HFFc6 (cell line): Measurements from ENCODE around the gene RBM10. TPM values are rescaled to one million over a fixed set of nuclear protein-coding genes. Genes with fewer than 3 reads are reported as not detected.

Experiments used
- DNase-seq: peaks from one replicate; pipeline ENCODE4 v3.0.0-alpha.2; 2018
- H3K27ac Mint-ChIP-seq: 2 replicates; pipeline ENCODE4 v1.8.0; 2020; ENCODE audit warnings: mild to moderate bottlenecking, mixed read lengths
- H3K27me3 Mint-ChIP-seq: 2 replicates; pipeline ENCODE4 v1.8.0; 2021; ENCODE audit warnings: mild to moderate bottlenecking, moderate library complexity, mixed read lengths; ENCODE audit not compliant: insufficient read depth
- H3K36me3 Mint-ChIP-seq: 2 replicates; pipeline ENCODE4 v1.8.0; 2021; ENCODE audit warnings: low read depth, mixed read lengths
- H3K4me1 Mint-ChIP-seq: 2 replicates; pipeline ENCODE4 v1.8.0; 2020; ENCODE audit warnings: low read depth, mixed read lengths
- H3K4me3 Mint-ChIP-seq: 2 replicates; pipeline ENCODE4 v1.8.0; 2020; ENCODE audit warnings: mild to moderate bottlenecking, moderate library complexity, mixed read lengths
- H3K9me3 Mint-ChIP-seq: 2 replicates; pipeline ENCODE4 v1.8.0; 2020; ENCODE audit warnings: mild to moderate bottlenecking, mixed read lengths
- total RNA-seq, 6 experiments: library from RNA; stranded (reverse); fragmentation: NEBNext Ultra II Directional; extraction: Animal tissue kit (Norgen Biotek cat#: 25700); gene quantifications; 2 replicates in 1 of 6; 3 replicates in 5 of 6; pipeline ENCODE4 v1.2.3, GENCODE V29; 2021
- TF ChIP-seq, protein P1 (sequence below): fragments of 200-600 bp; sonication (generic); IDR thresholded peaks from 2 replicates; pipeline ENCODE4 v1.5.0; 2021; ENCODE audit warnings: antibody characterized with exemption, mild to moderate bottlenecking

RBM10 gene
- total RNA-seq, 6 experiments from 2014 or later = 38.8 to 44.3 (median 41.7) TPM

DNA sequence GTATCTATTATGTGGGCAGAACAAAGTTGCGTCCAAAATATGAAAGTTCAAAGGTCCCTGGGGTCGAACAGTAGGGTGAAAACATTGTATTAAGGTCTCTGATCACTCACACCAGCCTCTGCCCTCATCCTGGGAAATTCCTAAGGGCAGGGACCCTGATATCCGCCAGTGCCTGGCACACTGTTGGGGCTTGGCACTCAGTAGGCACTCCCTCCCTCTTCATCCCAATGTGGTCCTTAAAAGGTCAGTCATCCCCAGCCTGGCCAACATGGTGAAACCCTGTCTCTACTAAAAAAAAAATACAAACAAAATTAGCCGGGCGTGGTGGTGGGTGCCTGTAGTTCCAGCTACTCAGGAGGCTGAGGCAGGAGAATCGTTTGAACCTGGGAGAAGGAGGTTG is 6.8 kb upstream of the RBM10 start:
- H3K9me3 Mint-ChIP-seq = no peaks in the 10 kb centered on the region
- no peak overlapping the region for H3K4me3 Mint-ChIP-seq
- TF ChIP-seq, protein P1, sequence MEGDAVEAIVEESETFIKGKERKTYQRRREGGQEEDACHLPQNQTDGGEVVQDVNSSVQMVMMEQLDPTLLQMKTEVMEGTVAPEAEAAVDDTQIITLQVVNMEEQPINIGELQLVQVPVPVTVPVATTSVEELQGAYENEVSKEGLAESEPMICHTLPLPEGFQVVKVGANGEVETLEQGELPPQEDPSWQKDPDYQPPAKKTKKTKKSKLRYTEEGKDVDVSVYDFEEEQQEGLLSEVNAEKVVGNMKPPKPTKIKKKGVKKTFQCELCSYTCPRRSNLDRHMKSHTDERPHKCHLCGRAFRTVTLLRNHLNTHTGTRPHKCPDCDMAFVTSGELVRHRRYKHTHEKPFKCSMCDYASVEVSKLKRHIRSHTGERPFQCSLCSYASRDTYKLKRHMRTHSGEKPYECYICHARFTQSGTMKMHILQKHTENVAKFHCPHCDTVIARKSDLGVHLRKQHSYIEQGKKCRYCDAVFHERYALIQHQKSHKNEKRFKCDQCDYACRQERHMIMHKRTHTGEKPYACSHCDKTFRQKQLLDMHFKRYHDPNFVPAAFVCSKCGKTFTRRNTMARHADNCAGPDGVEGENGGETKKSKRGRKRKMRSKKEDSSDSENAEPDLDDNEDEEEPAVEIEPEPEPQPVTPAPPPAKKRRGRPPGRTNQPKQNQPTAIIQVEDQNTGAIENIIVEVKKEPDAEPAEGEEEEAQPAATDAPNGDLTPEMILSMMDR = no peak

DNA sequence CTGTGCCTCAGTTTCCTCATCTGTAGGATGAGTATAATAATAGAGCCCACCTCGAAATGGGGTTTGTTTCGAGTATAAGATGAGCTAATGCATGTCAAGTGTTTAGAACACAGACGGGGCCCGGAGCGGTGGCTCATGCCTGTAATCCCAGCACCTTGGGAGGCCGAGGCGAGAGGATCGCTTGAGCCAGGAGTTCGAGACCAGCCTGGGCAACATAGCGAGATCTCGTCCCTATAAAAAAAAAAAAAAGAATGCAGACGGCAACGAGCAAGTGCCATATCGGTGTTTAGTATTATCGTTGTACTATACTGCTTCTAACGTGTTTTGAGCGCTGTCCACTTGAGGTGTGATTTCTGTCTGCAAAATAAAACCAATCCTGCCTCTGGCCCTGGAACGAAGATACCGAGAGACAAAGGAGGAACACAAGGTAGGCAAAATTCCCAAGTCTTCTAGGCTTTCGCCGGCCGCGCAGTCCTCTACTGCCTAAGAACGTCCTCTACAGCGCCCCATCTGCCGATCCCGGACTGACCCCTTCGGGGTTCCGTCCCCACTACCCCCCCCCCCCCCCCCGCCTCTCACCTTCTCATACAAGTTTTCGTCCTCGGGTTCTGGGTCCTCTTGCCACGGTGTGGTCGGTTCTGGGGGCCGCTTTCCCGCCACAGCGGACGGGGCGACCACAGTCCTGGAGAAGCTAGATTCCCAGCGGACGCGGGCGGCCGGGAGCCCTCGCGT is 961 bp upstream of the RBM10 start:
- peaks cover 4% of the 10 kb centered on the region; the same call in 1 of the 2 replicates for H3K36me3 Mint-ChIP-seq
- TF ChIP-seq, protein P1 = no peak
- no peaks in the 10 kb centered on the region; the same call in 1 of the 2 replicates for H3K27me3 Mint-ChIP-seq
- peak overlapping the region; percentile 98 for H3K27ac Mint-ChIP-seq
- H3K9me3 Mint-ChIP-seq = no peaks in the 10 kb centered on the region
- H3K4me3 Mint-ChIP-seq = peak overlapping the region; percentile 99
- peaks cover 9% of the 10 kb centered on the region for H3K4me1 Mint-ChIP-seq
- DNase-seq = no peak

More for the DNA sequence above, 6.8 kb upstream of the RBM10 start:
- Mint-ChIP-seq H3K36me3 (peaks cover 4% of the 10 kb centered on the region; the same call in 1 of the 2 replicates), H3K27me3 (no peaks in the 10 kb centered on the region), H3K4me1 (peaks cover 11% of the 10 kb centered on the region), H3K27ac (no peak overlapping the region)
- no peak for DNase-seq

DNA sequence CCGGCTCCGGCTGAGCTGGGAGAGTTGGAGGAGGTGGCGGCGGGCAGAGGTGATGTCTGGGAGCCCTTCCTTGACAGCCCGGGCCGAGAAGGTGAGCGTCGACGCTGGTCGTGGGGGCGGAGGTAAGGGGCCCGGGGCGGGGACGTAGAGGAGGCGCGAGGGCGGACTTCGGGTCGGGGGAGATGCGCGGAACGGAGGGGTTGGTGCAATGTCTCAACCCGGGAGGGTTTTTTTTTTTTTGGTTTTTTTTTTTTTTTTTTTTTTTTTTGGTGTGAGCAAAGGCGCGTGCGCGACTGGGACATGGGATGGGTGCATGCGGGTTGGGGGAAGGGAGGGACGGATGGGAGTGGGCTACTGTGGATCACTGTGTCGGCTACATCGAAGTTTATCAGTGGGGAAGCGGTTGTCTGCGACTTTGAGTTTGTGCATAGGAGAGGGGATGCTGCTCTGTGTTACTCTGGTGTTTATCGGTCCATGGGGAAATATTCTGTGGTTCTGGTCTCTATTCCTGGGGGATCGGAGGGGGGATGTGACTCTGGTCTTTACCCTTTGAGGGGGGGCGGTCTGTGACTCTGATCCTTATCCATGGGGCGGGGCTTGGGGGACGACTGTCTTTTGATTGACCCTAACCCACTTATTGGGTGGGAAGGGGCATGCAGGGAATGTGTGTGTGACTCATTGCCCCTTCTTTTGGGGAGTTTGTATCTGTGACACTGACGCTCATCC is 537 bp downstream of the RBM10 start:
- peaks cover 4% of the 10 kb centered on the region; the same call in 1 of the 2 replicates for H3K36me3 Mint-ChIP-seq
- peak overlapping the region; percentile 98 for H3K27ac Mint-ChIP-seq
- H3K27me3 Mint-ChIP-seq = no peaks in the 10 kb centered on the region; the same call in 1 of the 2 replicates
- H3K9me3 Mint-ChIP-seq = no peaks in the 10 kb centered on the region
- H3K4me3 Mint-ChIP-seq = peak overlapping the region; percentile 99
- H3K4me1 Mint-ChIP-seq = peaks cover 9% of the 10 kb centered on the region
- DNase-seq = no peak
- TF ChIP-seq, protein P1 = no peak

DNA sequence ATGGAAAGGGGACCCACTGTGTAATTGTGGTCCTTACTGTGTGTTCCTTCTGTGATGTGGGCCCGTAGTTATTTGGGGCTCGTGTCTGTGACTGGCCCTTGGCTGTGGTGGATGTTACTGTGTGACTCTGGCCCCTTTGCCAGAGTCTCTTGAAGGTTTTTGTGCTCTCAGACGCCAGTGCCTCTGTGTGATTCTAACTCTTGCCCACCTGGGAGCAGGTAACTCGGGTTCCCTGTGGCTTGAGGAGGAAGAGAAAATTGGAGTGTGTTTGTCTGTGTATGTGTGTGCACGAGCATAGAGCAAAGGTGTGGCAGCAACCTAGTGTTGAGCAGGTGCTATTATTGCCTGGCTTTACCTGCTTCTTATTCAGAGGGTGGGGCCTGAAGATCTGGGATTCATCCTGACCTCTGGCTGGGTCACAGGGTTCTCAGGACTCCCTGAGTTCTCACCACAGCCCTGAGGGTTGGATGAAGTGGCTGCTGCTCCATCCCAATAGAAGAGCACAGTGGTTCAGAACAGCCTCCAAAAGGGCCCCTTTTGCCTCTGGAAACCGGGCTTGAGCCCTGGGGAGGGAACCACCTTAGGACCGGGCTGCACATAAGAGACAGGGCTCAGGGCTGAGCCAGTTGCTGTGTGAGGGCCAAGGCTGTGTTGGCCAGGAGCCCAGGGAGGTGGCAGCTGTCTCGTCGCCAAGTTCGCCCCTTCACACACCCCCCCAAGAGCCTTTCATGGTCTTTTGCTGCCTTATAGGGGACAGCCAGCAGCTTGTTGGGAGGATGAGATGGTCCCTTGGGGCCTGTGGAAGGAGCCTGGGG is 1.3 kb downstream of the RBM10 start:
- H3K9me3 Mint-ChIP-seq = no peaks in the 10 kb centered on the region
- TF ChIP-seq, protein P1 = no peak
- H3K4me3 Mint-ChIP-seq = peak overlapping the region; percentile 99
- no peaks in the 10 kb centered on the region; the same call in 1 of the 2 replicates for H3K27me3 Mint-ChIP-seq
- DNase-seq = no peak
- peaks cover 4% of the 10 kb centered on the region; the same call in 1 of the 2 replicates for H3K36me3 Mint-ChIP-seq
- H3K4me1 Mint-ChIP-seq = peaks cover 9% of the 10 kb centered on the region
- peak overlapping the region; percentile 98 for H3K27ac Mint-ChIP-seq
